OCI-LY3 (cell line): ENCODE measurements around the gene FMR1NB.

Source experiments
- H2AFZ ChIP-seq: fragments of 200-600, 300-600 bp; shearing (Covaris generic); 2 replicates; pipeline ENCODE4 v1.6.0; 2014; ENCODE audit warnings: antibody characterized with exemption, low read depth, low read length
- H3K27ac ChIP-seq: fragments of 200-600, 300-600 bp; sonication (generic); 2 replicates; pipeline ENCODE4 v1.5.1; 2014; ENCODE audit warnings: mild to moderate bottlenecking, low read length, moderate library complexity, mixed read lengths
- H3K27me3 ChIP-seq: fragments of 200-600, 300-600 bp; sonication (generic); 2 replicates; pipeline ENCODE4 v1.6.1; 2014; ENCODE audit warnings: low read depth, low read length, mixed read lengths
- H3K36me3 ChIP-seq: fragments of 200-600, 300-600 bp; sonication (generic); replicated peaks from 2 replicates; pipeline ENCODE3; 2014; ENCODE audit warnings: low read depth, low read length, mixed read lengths
- H3K4me1 ChIP-seq: fragments of 300-600, 200-600 bp; sonication (generic); 2 replicates; pipeline ENCODE4 v1.6.1; 2014; ENCODE audit warnings: low read length, mixed read lengths
- H3K4me2 ChIP-seq: fragments of 200-600, 300-600 bp; sonication (generic); 2 replicates; pipeline ENCODE4 v1.6.1; 2014; ENCODE audit warnings: low read length, mixed read lengths
- H3K4me3 ChIP-seq: fragments of 300-600, 200-600 bp; sonication (generic); 2 replicates; pipeline ENCODE4 v1.5.1; 2014; ENCODE audit warnings: antibody characterized with exemption, mild to moderate bottlenecking, low read length, moderate library complexity
- H3K79me2 ChIP-seq: fragments of 300-600, 200-600 bp; shearing (Covaris generic); 2 replicates; pipeline ENCODE4 v1.6.1; 2014; ENCODE audit warnings: mild to moderate bottlenecking, low read length, mixed read lengths
- H3K9ac ChIP-seq: fragments of 300-600, 200-600 bp; shearing (Covaris generic); 2 replicates; pipeline ENCODE4 v1.6.0; 2014; ENCODE audit warnings: mild to moderate bottlenecking, low read length, moderate library complexity
- H3K9me3 ChIP-seq: fragments of 200-600, 300-600 bp; shearing (Covaris generic); 2 replicates; pipeline ENCODE4 v1.6.1; 2014; ENCODE audit warnings: low read length, mixed read lengths; ENCODE audit not compliant: insufficient read depth
- H4K20me1 ChIP-seq: fragments of 200-600, 300-600 bp; sonication (generic); 2 replicates; pipeline ENCODE4 v1.6.1; 2016; ENCODE audit warnings: low read length, mixed read lengths; ENCODE audit not compliant: insufficient read depth
- EZH2phosphoT487 ChIP-seq: fragments of 200-600 bp; shearing (Covaris generic); IDR thresholded peaks from 2 replicates; pipeline ENCODE4 v1.6.1; 2018; ENCODE audit warnings: antibody characterized with exemption, mixed run types, low read depth
- TF ChIP-seq, protein P1 (sequence below): fragments of 200-600, 300-600 bp; sonication (generic); IDR thresholded peaks from 2 replicates; pipeline ENCODE4 v1.5.1; 2014; ENCODE audit warnings: antibody characterized with exemption, low read length, low read depth

FMR1NB gene

DNA sequence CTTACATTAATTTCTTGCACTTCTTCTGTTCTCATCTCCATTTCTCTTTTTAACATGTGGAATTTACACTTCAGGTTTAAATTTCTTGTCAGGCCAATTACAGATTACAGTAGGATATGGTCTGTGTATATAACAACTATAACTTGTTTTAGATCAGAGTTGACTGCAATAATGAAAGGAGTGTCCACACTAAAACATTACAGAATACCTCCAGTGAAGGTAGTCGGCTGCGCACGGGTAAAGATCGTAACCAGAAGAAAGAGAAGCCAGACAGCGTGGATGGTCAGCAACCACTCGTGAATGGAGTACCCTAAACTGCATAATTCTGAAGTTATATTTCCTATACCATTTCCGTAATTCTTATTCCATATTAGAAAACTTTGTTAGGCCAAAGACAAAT is 32.6 kb upstream of the FMR1NB start:
- H3K79me2 ChIP-seq: no peaks in the 10 kb centered on the region
- no peak overlapping the region for H3K4me3 ChIP-seq
- H3K4me2 ChIP-seq: no peak overlapping the region
- H3K9ac ChIP-seq: no peak overlapping the region
- H3K27ac ChIP-seq: no peak overlapping the region
- no peak for TF ChIP-seq EZH2phosphoT487
- TF ChIP-seq, protein P1, sequence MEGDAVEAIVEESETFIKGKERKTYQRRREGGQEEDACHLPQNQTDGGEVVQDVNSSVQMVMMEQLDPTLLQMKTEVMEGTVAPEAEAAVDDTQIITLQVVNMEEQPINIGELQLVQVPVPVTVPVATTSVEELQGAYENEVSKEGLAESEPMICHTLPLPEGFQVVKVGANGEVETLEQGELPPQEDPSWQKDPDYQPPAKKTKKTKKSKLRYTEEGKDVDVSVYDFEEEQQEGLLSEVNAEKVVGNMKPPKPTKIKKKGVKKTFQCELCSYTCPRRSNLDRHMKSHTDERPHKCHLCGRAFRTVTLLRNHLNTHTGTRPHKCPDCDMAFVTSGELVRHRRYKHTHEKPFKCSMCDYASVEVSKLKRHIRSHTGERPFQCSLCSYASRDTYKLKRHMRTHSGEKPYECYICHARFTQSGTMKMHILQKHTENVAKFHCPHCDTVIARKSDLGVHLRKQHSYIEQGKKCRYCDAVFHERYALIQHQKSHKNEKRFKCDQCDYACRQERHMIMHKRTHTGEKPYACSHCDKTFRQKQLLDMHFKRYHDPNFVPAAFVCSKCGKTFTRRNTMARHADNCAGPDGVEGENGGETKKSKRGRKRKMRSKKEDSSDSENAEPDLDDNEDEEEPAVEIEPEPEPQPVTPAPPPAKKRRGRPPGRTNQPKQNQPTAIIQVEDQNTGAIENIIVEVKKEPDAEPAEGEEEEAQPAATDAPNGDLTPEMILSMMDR: no peak
- H3K27me3 ChIP-seq: no peaks in the 10 kb centered on the region
- H3K9me3 ChIP-seq: no peaks in the 10 kb centered on the region
- peaks cover 16% of the 10 kb centered on the region for H3K36me3 ChIP-seq
- H3K4me1 ChIP-seq: no peaks in the 10 kb centered on the region
- H4K20me1 ChIP-seq: no peaks in the 10 kb centered on the region
- H2AFZ ChIP-seq: no peak overlapping the region

DNA sequence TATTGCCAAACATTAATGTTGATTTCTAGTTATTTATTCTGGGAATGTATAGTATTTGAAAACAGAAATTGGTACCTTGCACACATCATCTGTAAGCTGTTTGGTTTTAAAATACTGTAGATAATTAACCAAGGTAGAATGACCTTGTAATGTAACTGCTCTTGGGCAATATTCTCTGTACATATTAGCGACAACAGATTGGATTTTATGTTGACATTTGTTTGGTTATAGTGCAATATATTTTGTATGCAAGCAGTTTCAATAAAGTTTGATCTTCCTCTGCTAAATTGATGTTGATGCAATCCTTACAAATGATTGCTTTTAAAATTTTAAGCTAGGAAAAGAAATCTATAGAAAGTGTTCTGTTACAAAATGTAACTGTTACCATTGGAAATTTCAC is 30.8 kb upstream of the FMR1NB start:
- no peaks in the 10 kb centered on the region for H3K9me3 ChIP-seq
- no peak overlapping the region for H3K4me3 ChIP-seq
- no peaks in the 10 kb centered on the region for H3K27me3 ChIP-seq
- H3K4me2 ChIP-seq: no peak overlapping the region
- no peaks in the 10 kb centered on the region for H3K79me2 ChIP-seq
- no peak overlapping the region for H3K27ac ChIP-seq
- H4K20me1 ChIP-seq: no peaks in the 10 kb centered on the region
- H3K9ac ChIP-seq: no peak overlapping the region
- H2AFZ ChIP-seq: no peak overlapping the region
- no peak for TF ChIP-seq EZH2phosphoT487
- TF ChIP-seq, protein P1: no peak
- peaks cover 12% of the 10 kb centered on the region for H3K36me3 ChIP-seq
- H3K4me1 ChIP-seq: no peaks in the 10 kb centered on the region

GRCh38 chrX:147953976-147954375 is 27.2 kb upstream of the FMR1NB start:
- Histone ChIP-seq H4K20me1 (no peaks in the 10 kb centered on the region), H3K4me2 (no peak overlapping the region), H3K27ac (no peak overlapping the region), H3K27me3 (no peaks in the 10 kb centered on the region), H3K9ac (no peak overlapping the region), H3K9me3 (no peaks in the 10 kb centered on the region), H2AFZ (no peak overlapping the region), H3K79me2 (no peaks in the 10 kb centered on the region), H3K36me3 (peaks cover 3% of the 10 kb centered on the region), H3K4me3 (no peak overlapping the region), H3K4me1 (no peaks in the 10 kb centered on the region)
- TF ChIP-seq, protein P1: no peak
- TF ChIP-seq EZH2phosphoT487: no peak

DNA sequence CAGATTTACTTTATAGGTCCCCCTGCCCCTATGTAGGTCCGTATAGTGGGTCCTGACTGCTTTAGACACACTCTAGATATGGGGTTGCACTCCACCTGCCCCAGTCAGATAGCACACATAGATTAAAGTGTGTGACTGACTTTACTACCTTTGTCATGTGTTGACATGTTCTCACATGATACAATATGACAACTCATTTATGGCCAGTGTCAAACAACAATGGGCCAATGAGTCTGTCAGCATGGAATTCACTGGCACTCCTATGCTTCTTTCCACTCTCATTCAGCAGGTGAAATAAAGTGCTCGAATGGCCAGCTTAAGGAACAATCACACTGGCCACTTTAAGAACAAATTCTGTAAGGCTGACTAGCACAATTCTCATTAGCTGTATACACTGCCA is 23.8 kb upstream of the FMR1NB start:
- no peaks in the 10 kb centered on the region for H4K20me1 ChIP-seq
- no peaks in the 10 kb centered on the region for H3K4me1 ChIP-seq
- H3K9me3 ChIP-seq: no peaks in the 10 kb centered on the region
- TF ChIP-seq, protein P1: no peak
- TF ChIP-seq EZH2phosphoT487: no peak
- H3K4me2 ChIP-seq: no peak overlapping the region
- no peaks in the 10 kb centered on the region for H3K36me3 ChIP-seq
- no peaks in the 10 kb centered on the region for H3K79me2 ChIP-seq
- H3K9ac ChIP-seq: no peak overlapping the region
- H3K27ac ChIP-seq: no peak overlapping the region
- H2AFZ ChIP-seq: no peak overlapping the region
- H3K27me3 ChIP-seq: no peaks in the 10 kb centered on the region
- no peak overlapping the region for H3K4me3 ChIP-seq
